Measurements from ENCODE around the gene IMMP2L. TPM values are rescaled to one million over a fixed set of nuclear protein-coding genes. Genes with fewer than 3 reads are reported as not detected.

Gene IMMP2L
- total and polyA plus RNA-seq, 2 of the 8 experiments (the other 6 are each of a cell fraction or from before 2014, with no cell fraction given), result 2.3 to 10.1 TPM

GRCh38 chr7:110809832-110810231 is 752.5 kb downstream of the IMMP2L start:
- H4K8ac ChIP-seq (ENCODE audit: extremely low read depth, insufficient read depth, low read length), result no peak overlapping the region
- H3K79me1 ChIP-seq (ENCODE audit: low read depth, low read length), result no peaks in the 10 kb centered on the region
- CTCF ChIA-PET (ENCODE audit: partially characterized antibody), result interaction anchor here (0.9 kb wide), 1 partner anchor 23 kb away, joined by 4 read pairs; no protein-coding TSS in a partner anchor
- no peaks in the 10 kb centered on the region for H3K27me3 ChIP-seq (replicated peaks in 1 of 4; ENCODE audit: control insufficient read depth in 3 of 4, extremely low read depth in 1 of 4, insufficient read depth in 3 of 4, low read length in 3 of 4)
- H3K9me3 ChIP-seq (ENCODE audit: insufficient read depth in 2 of 2, low read depth in 1 of 2, low read length in 1 of 2), result no peaks in the 10 kb centered on the region
- no peaks in the 10 kb centered on the region for H3K36me3 ChIP-seq (ENCODE audit: control insufficient read depth in 2 of 4, insufficient read depth in 4 of 4, low read length in 3 of 4)
- H2BK15ac ChIP-seq (ENCODE audit: low read length), result no peak overlapping the region
- DNase-seq (ENCODE audit: low read depth in 1 of 2, low spot score in 2 of 2) (no peak), FAIRE-seq (no peak)
- POLR2A ChIA-PET (ENCODE audit: partially characterized antibody), result no interaction called here
- no peak overlapping the region for H3K27ac ChIP-seq (ENCODE audit: low read depth, low read length)
- no peak overlapping the region for H3K14ac ChIP-seq (ENCODE audit: insufficient read length)
- no peak overlapping the region for H3K9ac ChIP-seq (replicated peaks in 1 of 4; ENCODE audit: extremely low read depth in 1 of 4, low read depth in 3 of 4, low read length in 3 of 4)
- no peak overlapping the region for H3K23ac ChIP-seq (ENCODE audit: insufficient read length)
- no peak overlapping the region for H3K4ac ChIP-seq (replicated peaks; ENCODE audit: insufficient read length, low read depth, low read length)
- H2BK20ac ChIP-seq (ENCODE audit: low read length), result no peak overlapping the region
- 84% methylated on average over 6 of the region's 6 CpGs; no CpG with 5 or more reads in 1 of the 2 experiments for WGBS, 2 experiments (ENCODE audit: extremely low coverage in 1 of 2, insufficient coverage in 1 of 2, insufficient read length in 1 of 2, insufficient replicate concordance in 2 of 2, low coverage in 1 of 2, low lambda C conversion rate in 2 of 2, missing lambda C conversion rate in 1 of 2)
- H3K23me2 ChIP-seq (ENCODE audit: low read depth, low read length), result no peaks in the 10 kb centered on the region
- H4K20me1 ChIP-seq (replicated peaks in 1 of 2; ENCODE audit: control insufficient read depth in 1 of 2, insufficient read depth in 2 of 2, low read length in 2 of 2), result no peaks in the 10 kb centered on the region
- H4K91ac ChIP-seq (replicated peaks; ENCODE audit: insufficient read length, low read length), result no peak overlapping the region
- no peak overlapping the region for H3K56ac ChIP-seq (replicated peaks; ENCODE audit: insufficient read length, low read depth, low read length)
- H2BK12ac ChIP-seq (ENCODE audit: low read depth, low read length), result no peak overlapping the region
- H3K79me2 ChIP-seq (ENCODE audit: control insufficient read depth in 1 of 2, insufficient read depth in 2 of 2, low read length in 2 of 2), result no peaks in the 10 kb centered on the region
- no peak overlapping the region for H4K5ac ChIP-seq (ENCODE audit: insufficient read length, low read depth, low read length)
- H3K4me2 ChIP-seq (ENCODE audit: insufficient read depth in 1 of 2, low read depth in 2 of 2, low read length in 2 of 2), result no peak overlapping the region
- peaks cover 0 to 5% (median 0%) of the 10 kb centered on the region in 4 experiments; a peak in 1 of 7 replicates for H3K4me1 ChIP-seq (replicated peaks in 1 of 4; ENCODE audit: control insufficient read depth in 3 of 4, insufficient read depth in 4 of 4, low read length in 3 of 4)
- TF ChIP-seq CHD1 (IDR thresholded peaks at IDR 0.05; ENCODE audit: low read depth, low read length) (no peak), RAD21 (IDR thresholded peaks at IDR 0.05 in 1 of 2, conservative IDR thresholded peaks at IDR 0.05 in 1 of 2; ENCODE audit: low read depth in 2 of 2, low read length in 2 of 2) (no peak), MAFK (IDR thresholded peaks at IDR 0.05; ENCODE audit: low read depth, low read length) (no peak), CREB1 (IDR thresholded peaks at IDR 0.05) (no peak), GTF2F1 (IDR thresholded peaks at IDR 0.05; ENCODE audit: borderline replicate concordance, low read depth, low read length) (no peak), KDM1A (IDR thresholded peaks at IDR 0.05; ENCODE audit: borderline replicate concordance, low read length) (no peak), RBBP5 (IDR thresholded peaks at IDR 0.05; ENCODE audit: borderline replicate concordance, low read depth, low read length) (no peak)
- H2BK120ac ChIP-seq (replicated peaks; ENCODE audit: low read depth, low read length), result no peak overlapping the region
- H3K18ac ChIP-seq (ENCODE audit: extremely low read depth, low read length), result no peak overlapping the region
- no peak overlapping the region for H2AK5ac ChIP-seq (ENCODE audit: low read depth, low read length)
- H2BK5ac ChIP-seq (ENCODE audit: low read depth, low read length), result no peak overlapping the region
- no peak overlapping the region for H3K4me3 ChIP-seq (ENCODE audit: extremely low read depth in 1 of 4, insufficient read depth in 2 of 4, low read depth in 3 of 4, low read length in 4 of 4)
- no peak overlapping the region for H2AFZ ChIP-seq (ENCODE audit: low read length)

Data from H1 (cell line).